GM18526 (cell line): ENCODE results near the gene AP2M1.

ENCODE experiments used
- POLR2A ChIP-seq: IDR thresholded peaks from 3 replicates; pipeline ENCODE4 v1.6.1; 2011; ENCODE audit not compliant: insufficient read length; ENCODE audit errors: extremely low read depth

The AP2M1 gene

DNA sequence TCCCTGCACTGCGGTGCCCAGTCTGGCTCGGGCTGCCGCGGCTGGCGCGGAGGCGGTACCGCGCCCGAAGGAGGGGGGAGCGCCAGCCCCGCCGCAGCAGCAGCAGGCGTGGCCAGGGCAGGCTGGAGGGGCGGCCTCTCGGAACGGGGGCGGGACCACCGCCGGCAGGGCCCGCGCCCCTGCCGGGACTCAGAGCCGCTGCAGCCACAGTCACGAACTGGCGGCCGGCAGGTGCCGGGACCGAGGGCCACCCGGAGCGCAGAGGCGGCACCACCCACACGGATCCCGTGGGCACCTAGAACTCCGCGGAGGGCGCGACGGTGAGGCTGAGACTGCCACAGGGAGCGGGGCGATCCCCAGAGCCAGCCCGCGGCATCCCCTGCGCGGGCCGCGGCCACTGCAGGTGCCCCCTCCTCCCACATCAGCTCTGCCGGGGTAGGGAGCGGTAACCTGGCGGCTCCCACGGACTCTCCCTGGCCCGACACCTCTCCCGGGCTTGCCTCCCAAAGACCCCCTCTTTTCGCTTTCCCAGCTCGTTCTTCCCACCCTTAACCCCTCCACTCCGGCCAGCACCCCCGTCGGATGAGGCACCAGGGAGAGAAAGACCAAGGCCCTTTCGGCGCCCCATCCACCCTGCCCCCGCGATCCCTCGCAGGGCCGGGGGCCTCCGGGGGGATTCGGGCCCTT is 54.9 kb downstream of the AP2M1 start, which contains the start of gene VWA5B2:
Gene VWA5B2, plus strand, starts transcription at position 192 of the 687 bp plus-strand sequence. CDS start 944 bp downstream, outside the sequence.
- TF ChIP-seq POLR2A = no peak

GRCh38 chr3:184230081-184230602 is 55.5 kb downstream of the AP2M1 start:
- TF ChIP-seq POLR2A = no peak

GRCh38 chr3:184230603-184231528 is 56.2 kb downstream of the AP2M1 start:
- TF ChIP-seq POLR2A = no peak

GRCh38 chr3:184231671-184232070 is 57.0 kb downstream of the AP2M1 start:
- no peak for TF ChIP-seq POLR2A

GRCh38 chr3:184233127-184233843 is 58.6 kb downstream of the AP2M1 start:
- TF ChIP-seq POLR2A = no peak
